Activated CD8-positive, alpha-beta memory T cell treated with anti-CD3 and anti-CD28 coated beads for 36 hours (primary cell): ENCODE measurements around the gene MBTPS1. TPM values are rescaled to one million over a fixed set of nuclear protein-coding genes. Genes with fewer than 3 reads are reported as not detected.

ENCODE experiments used
- CTCF ChIA-PET: fragments of 350-600 bp; sonication (Branson Sonifier 250); formaldehyde crosslinking; loops from one replicate; lab custom pipeline; 2021; ENCODE audit warnings: antibody characterized with exemption; lab: Charles Lee
- POLR2A ChIA-PET: fragments of 350-600 bp; sonication (Branson Sonifier 250); formaldehyde crosslinking; loops from one replicate; lab custom pipeline; 2021; ENCODE audit warnings: antibody characterized with exemption; lab: Charles Lee
- total RNA-seq, 2 experiments: library from RNA; stranded (reverse); gene quantifications; one replicate each; pipeline ENCODE4 v1.2.3, GENCODE V29; 2021

The MBTPS1 gene
- total RNA-seq, 2 experiments from 2014 or later = 36.8 to 38.5 TPM

DNA sequence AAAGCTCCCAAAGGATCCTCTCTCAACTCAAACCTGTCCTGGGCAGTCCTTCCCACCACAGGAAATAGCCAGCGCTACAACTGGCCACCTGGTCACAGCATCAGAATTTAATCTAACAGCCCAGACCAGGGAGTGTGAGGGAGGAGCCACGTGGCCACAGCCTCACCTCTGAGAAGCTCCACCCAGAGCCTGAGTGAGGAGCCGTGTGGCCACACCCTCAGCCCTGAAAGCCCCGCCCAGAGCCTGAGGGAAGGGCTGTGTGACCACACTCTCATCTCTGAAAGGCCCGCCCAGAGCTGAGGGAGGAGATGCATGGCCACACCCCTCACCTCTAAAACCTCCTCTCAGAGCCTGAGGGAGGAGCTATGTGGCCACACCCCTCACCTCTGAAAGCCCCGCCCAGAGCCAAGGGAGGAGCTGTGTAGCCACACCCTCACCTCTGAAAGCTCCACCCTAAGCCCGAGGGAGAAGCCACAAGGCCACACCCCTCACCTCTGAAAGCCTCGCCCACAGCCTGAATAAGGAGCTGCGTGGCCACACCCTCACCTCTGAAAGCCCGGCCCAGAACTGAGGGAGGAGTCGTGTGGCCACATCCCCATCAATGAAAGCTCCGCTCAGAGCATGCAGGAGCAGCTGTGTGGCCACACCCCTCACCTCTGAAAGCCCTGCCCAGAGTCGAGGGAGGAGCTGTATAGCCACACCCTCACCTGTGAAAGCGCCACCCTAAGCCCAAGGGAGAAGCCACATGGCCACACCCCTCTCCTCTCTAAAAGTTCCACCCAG lies 102.8 kb downstream of the MBTPS1 start:
- CTCF ChIA-PET = interaction anchor here (0.5 to 0.7 kb wide), 2 partner anchors 294 to 1210 kb away, joined by 3 read pairs; no protein-coding TSS in a partner anchor
- POLR2A ChIA-PET = no interaction called here

DNA sequence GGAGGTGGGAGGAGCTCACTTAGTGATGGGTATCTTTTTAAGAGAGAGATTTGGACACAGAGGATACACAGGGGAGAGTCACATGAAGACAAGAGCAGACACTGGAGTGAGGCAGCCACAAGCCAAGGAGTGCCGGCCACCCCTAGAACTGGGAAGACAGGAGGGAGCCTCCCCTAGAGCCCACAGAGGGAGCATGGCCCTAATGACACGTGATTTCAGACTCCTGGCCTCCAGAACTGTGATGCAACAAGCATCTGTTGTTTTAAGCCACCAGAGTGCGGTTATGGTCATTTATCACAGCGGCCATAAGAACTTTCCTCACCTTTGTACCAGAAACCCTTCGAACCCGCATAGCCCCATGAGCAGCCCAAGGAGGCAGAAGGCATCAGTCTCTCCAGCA lies 107.5 kb downstream of the MBTPS1 start:
- CTCF ChIA-PET = no interaction called here

DNA sequence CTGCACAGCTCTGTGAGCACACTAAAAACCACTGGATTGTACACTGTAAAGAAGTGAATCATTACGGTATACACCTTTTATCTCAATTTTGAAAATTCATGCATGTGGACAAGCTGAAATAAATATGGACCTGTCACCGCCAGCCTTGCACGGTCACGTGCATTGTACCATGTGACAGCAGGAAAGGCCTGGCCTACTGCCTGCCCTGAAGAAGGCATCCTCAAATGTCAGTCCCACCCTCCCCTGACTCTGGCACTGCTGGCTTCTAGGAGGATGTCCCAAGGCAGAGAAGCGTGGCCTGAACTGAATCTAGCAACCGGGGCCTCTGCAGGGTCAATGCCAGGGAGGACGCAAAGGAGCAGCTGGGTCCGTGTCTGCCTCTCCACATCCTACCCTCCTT lies 108.8 kb downstream of the MBTPS1 start:
- ChIA-PET CTCF (interaction anchor here (0.7 to 0.9 kb wide), 2 partner anchors 51 to 169 kb away, joined by 3 read pairs; no protein-coding TSS in a partner anchor), POLR2A (no interaction called here)

More for the DNA sequence above, 107.5 kb downstream of the MBTPS1 start:
- POLR2A ChIA-PET = no interaction called here

DNA sequence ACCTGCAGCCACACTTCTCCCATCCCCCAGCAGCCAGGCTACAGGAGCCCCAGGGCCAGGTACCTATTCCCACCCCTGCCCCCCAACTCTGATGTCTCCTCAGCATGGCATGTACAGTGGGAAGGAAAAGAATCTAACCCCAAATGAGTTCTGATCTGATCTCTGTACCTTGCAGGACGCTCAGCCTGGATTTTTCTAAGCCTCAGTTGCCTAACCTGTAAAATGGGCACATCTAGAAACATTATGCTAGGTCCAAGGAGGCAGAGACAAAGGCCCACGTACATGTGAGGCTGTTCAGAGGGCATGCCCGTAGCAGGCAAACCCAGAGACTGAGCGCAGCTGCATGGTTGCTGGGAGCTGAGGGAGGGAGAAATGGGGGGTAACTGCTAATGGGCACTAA lies 109.2 kb downstream of the MBTPS1 start:
- ChIA-PET CTCF (no interaction called here), POLR2A (no interaction called here)

DNA sequence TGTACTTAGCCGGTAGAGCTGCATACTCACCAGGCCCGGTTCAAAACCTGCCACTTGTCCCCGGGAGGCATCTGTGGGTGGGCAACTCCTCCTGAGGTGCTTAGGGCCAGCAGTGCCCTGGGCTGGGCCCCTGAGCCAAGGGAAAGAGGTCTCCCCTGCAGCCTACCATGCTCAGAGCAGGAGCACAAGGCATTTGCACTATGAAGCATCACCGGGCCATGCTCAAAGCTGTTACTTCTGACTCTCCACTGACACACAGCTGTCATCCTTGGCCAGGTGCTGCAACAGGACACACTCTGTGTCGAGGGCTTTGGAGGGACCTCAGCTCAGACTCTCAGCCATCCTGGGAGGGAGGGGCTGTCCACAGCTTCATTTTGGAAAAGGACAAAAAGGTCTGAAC lies 111.4 kb downstream of the MBTPS1 start:
- ChIA-PET CTCF (no interaction called here), POLR2A (no interaction called here)

DNA sequence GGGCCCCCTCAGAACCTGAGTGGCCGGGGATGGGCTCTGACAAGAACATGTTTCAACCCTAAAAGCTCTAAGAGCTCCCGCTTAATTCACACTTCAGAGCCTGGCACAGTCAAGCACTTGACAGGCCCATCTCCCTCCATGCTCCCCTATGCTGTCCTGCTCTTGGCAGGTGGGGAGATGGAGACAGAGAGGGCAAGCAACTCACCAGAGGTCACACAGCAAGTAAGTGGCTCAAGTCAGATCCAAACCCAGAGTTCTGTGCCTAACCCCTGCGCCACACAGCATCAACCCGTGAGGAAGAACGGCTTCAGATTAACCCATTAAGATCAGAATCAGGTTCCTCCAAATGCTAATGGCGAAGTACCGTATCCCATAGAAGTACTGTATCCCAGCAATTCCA lies 112.3 kb downstream of the MBTPS1 start:
- CTCF ChIA-PET = no interaction called here
- POLR2A ChIA-PET = no interaction called here

Other genes with a start within 250 kb of the MBTPS1 start
- 1 to 10 TPM; 3.6 TPM for gene MLYCD, start 217.8 kb downstream of the MBTPS1 start, total RNA-seq
- gene OSGIN1, start 163.7 kb downstream of the MBTPS1 start, total RNA-seq = under 1 TPM; 0.65 to 0.71 TPM
- gene NECAB2, start 148.7 kb downstream of the MBTPS1 start, total RNA-seq = not detected
- not detected for gene SLC38A8, start 74.1 kb downstream of the MBTPS1 start, total RNA-seq
- gene HSDL1, start 28.2 kb upstream of the MBTPS1 start, total RNA-seq = 10 to 100 TPM; 15.1 to 16.5 TPM
- under 1 TPM in 1 of 2 experiments, not detected in 1; 0.25 TPM for gene DNAAF1, start 28.4 kb upstream of the MBTPS1 start, total RNA-seq
- gene TAF1C, start 70.1 kb upstream of the MBTPS1 start, total RNA-seq = 10 to 100 TPM; 48.3 to 51.2 TPM
- under 1 TPM in 1 of 2 experiments, not detected in 1; 0.17 TPM for gene ADAD2, start 74.2 kb upstream of the MBTPS1 start, total RNA-seq
- not detected for gene KCNG4, start 123.1 kb upstream of the MBTPS1 start, total RNA-seq
- gene WFDC1, start 177.9 kb upstream of the MBTPS1 start, total RNA-seq = not detected